ENCODE measurements around the gene ANKRD33.

The ANKRD33 gene

GRCh38 chr12:51941011-51941581 is 53.2 kb downstream of the ANKRD33 start:
- Mint-ChIP-seq H3K4me1 (no peaks in the 10 kb centered on the region), H3K36me3 (peaks cover 7 to 15% of the 10 kb centered on the region in 2 donors), H3K4me3 (no peak overlapping the region), H3K9me3 (peaks cover 10 to 13% of the 10 kb centered on the region in 2 donors), H3K27ac (no peak overlapping the region), H3K27me3 (peaks cover 23 to 43% of the 10 kb centered on the region in 2 donors)
- no peak for ATAC-seq (replicated peaks)
- DNase-seq: no peak

Measured in stimulated activated naive B cell treated with anti-CD40 and anti-IgM and Interleukin-4, amounts not matched to agents 10 μg/mL and 1 μg/mL and 100 μg/mL, for 72 hours (primary cell).